Measurements from ENCODE around the gene SSC5D. TPM values are rescaled to one million over a fixed set of nuclear protein-coding genes. Genes with fewer than 3 reads are reported as not detected.

Gene SSC5D
- polyA plus RNA-seq, 3 donors: 0.08 TPM; not detected in 2

DNA sequence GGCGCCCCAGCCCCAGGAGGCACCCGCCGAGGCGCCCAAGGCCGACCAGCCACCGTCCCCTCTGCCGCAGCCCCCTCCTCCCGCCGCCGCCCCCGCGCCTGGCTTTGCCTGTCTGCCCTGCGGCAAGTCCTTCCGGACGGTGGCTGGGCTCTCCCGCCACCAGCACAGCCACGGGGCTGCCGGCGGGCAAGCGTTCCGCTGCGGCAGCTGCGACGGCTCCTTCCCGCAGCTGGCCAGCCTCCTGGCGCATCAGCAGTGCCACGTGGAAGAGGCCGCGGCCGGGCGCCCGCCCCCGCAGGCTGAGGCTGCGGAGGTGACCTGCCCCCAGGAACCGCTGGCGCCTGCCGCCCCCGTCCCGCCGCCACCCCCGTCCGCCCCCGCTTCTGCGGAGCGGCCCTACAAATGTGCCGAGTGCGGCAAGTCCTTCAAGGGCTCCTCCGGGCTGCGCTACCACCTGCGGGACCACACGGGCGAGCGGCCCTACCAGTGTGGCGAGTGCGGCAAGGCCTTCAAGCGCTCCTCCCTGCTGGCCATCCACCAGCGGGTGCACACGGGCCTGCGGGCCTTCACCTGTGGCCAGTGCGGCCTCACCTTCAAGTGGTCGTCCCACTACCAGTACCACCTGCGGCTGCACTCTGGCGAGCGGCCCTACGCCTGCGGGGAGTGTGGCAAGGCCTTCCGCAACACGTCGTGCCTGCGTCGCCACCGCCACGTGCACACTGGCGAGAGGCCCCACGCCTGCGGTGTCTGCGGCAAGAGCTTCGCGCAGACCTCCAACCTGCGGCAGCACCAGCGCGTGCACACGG, 5.9 kb upstream of the SSC5D start:
- no peak overlapping the region for H3K27ac Mint-ChIP-seq
- H3K9me3 Mint-ChIP-seq: peaks cover 0 to 2% (median 0%) of the 10 kb centered on the region in 7 donors
- Histone ChIP-seq H3K79me2 (ENCODE audit: insufficient read depth, low read length) (peaks cover 19% of the 10 kb centered on the region), H3K27me3 (ENCODE audit: control insufficient read depth in 2 of 2, insufficient read depth in 2 of 2, low read length in 2 of 2) (no peaks in the 10 kb centered on the region), H3K4me2 (replicated peaks; ENCODE audit: extremely low read depth, low read length, poor library complexity, severe bottlenecking) (no peak overlapping the region), H3K27ac (ENCODE audit: low read depth in 1 of 2, low read length in 2 of 2) (no peak overlapping the region), H4K20me1 (ENCODE audit: insufficient read depth, low read length) (peaks cover 47% of the 10 kb centered on the region), H3K9ac (ENCODE audit: insufficient read depth, low read length, poor library complexity, severe bottlenecking) (no peak overlapping the region), H3K4me3 (replicated peaks in 1 of 3; ENCODE audit: low read depth in 2 of 3, low read length in 3 of 3) (no peak overlapping the region), H2AFZ (ENCODE audit: insufficient read depth, low read depth, low read length, poor library complexity, severe bottlenecking) (no peak overlapping the region), H3K9me3 (replicated peaks in 1 of 2; ENCODE audit: control insufficient read depth in 1 of 2, insufficient read depth in 1 of 2, low read length in 2 of 2) (no peaks in the 10 kb centered on the region), H3K36me3 (replicated peaks in 1 of 2; ENCODE audit: control insufficient read depth in 1 of 2, insufficient read depth in 2 of 2, low read length in 2 of 2) (peaks cover 16 to 25% of the 10 kb centered on the region in 2 donors), H3K4me1 (ENCODE audit: control insufficient read depth in 1 of 2, insufficient read depth in 2 of 2, low read length in 2 of 2) (peaks cover 18 to 27% of the 10 kb centered on the region in 2 donors)
- H3K4me3 Mint-ChIP-seq: no peak overlapping the region
- WGBS (ENCODE audit: insufficient coverage): 98% methylated on average over 73 of the region's 83 CpGs
- peaks cover 2 to 20% (median 9%) of the 10 kb centered on the region in 3 donors for H3K27me3 Mint-ChIP-seq (ENCODE audit: low read depth in 3 of 3)
- no peak for DNase-seq
- H3K36me3 Mint-ChIP-seq: peaks cover 19 to 24% of the 10 kb centered on the region in 2 donors
- intact Hi-C loops (cut with micrococcal nuclease): no loop called here
- peaks cover 32% of the 10 kb centered on the region for H3K4me1 Mint-ChIP-seq
- TF ChIP-seq CTCF (IDR thresholded peaks at IDR 0.05): no peak

DNA sequence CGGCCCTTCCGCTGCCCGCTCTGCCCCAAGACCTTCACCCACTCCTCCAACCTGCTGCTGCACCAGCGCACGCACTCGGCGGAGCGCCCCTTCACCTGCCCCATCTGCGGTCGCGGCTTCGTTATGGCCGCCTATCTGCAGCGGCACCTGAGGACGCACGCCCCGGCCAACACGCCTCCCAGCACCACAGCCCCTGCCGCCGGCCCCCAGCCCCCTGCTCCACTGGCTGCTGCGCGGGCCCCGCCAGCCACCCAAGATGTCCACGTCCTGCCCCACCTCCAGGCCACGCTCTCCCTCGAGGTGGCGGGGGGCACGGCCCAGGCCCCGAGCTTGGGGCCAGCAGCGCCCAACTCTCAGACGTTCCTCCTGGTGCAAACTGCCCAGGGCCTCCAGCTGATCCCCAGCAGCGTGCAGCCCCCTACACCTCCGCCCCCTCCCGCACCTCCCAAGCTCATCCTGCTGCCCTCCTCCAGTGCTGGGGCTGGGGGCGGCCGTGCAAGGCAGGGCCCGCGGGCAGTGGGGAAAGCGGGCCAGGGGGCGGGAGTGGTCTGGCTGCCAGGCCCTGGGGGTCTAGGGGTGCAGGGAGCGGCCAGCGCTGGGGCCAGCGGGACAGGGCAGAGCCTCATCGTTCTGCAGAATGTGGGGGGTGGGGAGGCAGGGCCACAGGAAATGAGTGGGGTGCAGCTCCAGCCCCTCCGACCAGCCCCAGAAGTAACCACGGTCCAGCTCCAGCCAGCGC, 5.1 kb upstream of the SSC5D start:
- no peak overlapping the region for H3K4me2 ChIP-seq (replicated peaks; ENCODE audit: extremely low read depth, low read length, poor library complexity, severe bottlenecking)
- peaks cover 2 to 28% (median 10%) of the 10 kb centered on the region in 3 donors for H3K27me3 Mint-ChIP-seq (ENCODE audit: low read depth in 3 of 3)
- H3K27ac Mint-ChIP-seq: no peak overlapping the region
- H4K20me1 ChIP-seq (ENCODE audit: insufficient read depth, low read length): peaks cover 41% of the 10 kb centered on the region
- no peak overlapping the region for H3K27ac ChIP-seq (ENCODE audit: low read depth in 1 of 2, low read length in 2 of 2)
- H2AFZ ChIP-seq (ENCODE audit: insufficient read depth, low read depth, low read length, poor library complexity, severe bottlenecking): no peak overlapping the region
- intact Hi-C loops (cut with micrococcal nuclease): no loop called here
- peaks cover 19 to 24% of the 10 kb centered on the region in 2 donors for H3K36me3 Mint-ChIP-seq
- DNase-seq: no peak
- H3K36me3 ChIP-seq (replicated peaks in 1 of 2; ENCODE audit: control insufficient read depth in 1 of 2, insufficient read depth in 2 of 2, low read length in 2 of 2): peaks cover 16 to 25% of the 10 kb centered on the region in 2 donors
- WGBS (ENCODE audit: insufficient coverage): 97% methylated on average over 47 of the region's 47 CpGs
- H3K9ac ChIP-seq (ENCODE audit: insufficient read depth, low read length, poor library complexity, severe bottlenecking): no peak overlapping the region
- H3K79me2 ChIP-seq (ENCODE audit: insufficient read depth, low read length): peaks cover 11% of the 10 kb centered on the region
- peaks cover 0 to 2% (median 0%) of the 10 kb centered on the region in 7 donors for H3K9me3 Mint-ChIP-seq
- no peak for TF ChIP-seq CTCF (IDR thresholded peaks at IDR 0.05)
- H3K4me3 ChIP-seq (replicated peaks in 1 of 3; ENCODE audit: low read depth in 2 of 3, low read length in 3 of 3): no peak overlapping the region
- H3K4me3 Mint-ChIP-seq: no peak overlapping the region
- peaks cover 27% of the 10 kb centered on the region for H3K4me1 Mint-ChIP-seq
- no peaks in the 10 kb centered on the region for H3K27me3 ChIP-seq (ENCODE audit: control insufficient read depth in 2 of 2, insufficient read depth in 2 of 2, low read length in 2 of 2)
- no peaks in the 10 kb centered on the region for H3K9me3 ChIP-seq (replicated peaks in 1 of 2; ENCODE audit: control insufficient read depth in 1 of 2, insufficient read depth in 1 of 2, low read length in 2 of 2)
- H3K4me1 ChIP-seq (ENCODE audit: control insufficient read depth in 1 of 2, insufficient read depth in 2 of 2, low read length in 2 of 2): peaks cover 12 to 19% of the 10 kb centered on the region in 2 donors
